ENCODE data around the gene TICAM1. TPM values are rescaled to one million over a fixed set of nuclear protein-coding genes. Genes with fewer than 3 reads are reported as not detected.

TICAM1 gene
- total RNA-seq, 1 experiment from 2014 or later = 0.61 TPM

GRCh38 chr19:4866595-4867424, 35.3 kb upstream of the TICAM1 start:
- ATAC-seq (peak; percentile 13; the same call in 1 of the 2 replicates), DNase-seq (ENCODE audit: low spot score) (peak; percentile 67)
- CTCF ChIA-PET = interaction anchor here (0.7 to 4.0 kb wide), 13 partner anchors 9 to 220 kb away, joined by 3 to 33 read pairs (median 5); partner anchors contain the start of genes FEM1A and KDM4B
- Mint-ChIP-seq H3K27me3 (ENCODE audit: low read depth) (no peaks in the 10 kb centered on the region), H3K27ac (peak overlapping the region; percentile 66), H3K36me3 (0 out of 2 replicates have a peak, but pooled peaks cover 2% of the 10 kb centered on the region), H3K4me3 (peak overlapping the region; percentile 80), H3K9me3 (no peaks in the 10 kb centered on the region), H3K4me1 (peaks cover 8% of the 10 kb centered on the region)
- POLR2A ChIA-PET = interaction anchor here (1.2 to 1.3 kb wide), 2 partner anchors 11 to 45 kb away, joined by 3 to 4 read pairs; no protein-coding TSS in a partner anchor
- TF ChIP-seq CREM (CRISPR knock-in tag; IDR thresholded peaks at IDR 0.05) = 0 out of 2 replicates have a peak, but pooled peaks have one; percentile 28
- TF ChIP-seq GRHL2 (CRISPR knock-in tag; IDR thresholded peaks at IDR 0.05; ENCODE audit: insufficient replicate concordance, severe bottlenecking) = no peak
- TF ChIP-seq ATF1 (CRISPR knock-in tag; IDR thresholded peaks at IDR 0.05) = no peak
- TF ChIP-seq OVOL2 (CRISPR knock-in tag; IDR thresholded peaks at IDR 0.05; ENCODE audit: borderline replicate concordance) = no peak
- no peak for TF ChIP-seq TEAD1 (CRISPR knock-in tag; IDR thresholded peaks at IDR 0.05)
- no peak for TF ChIP-seq ZNF232 (CRISPR knock-in tag; IDR thresholded peaks at IDR 0.05)
- TF ChIP-seq IRF1 (CRISPR knock-in tag; IDR thresholded peaks at IDR 0.05) = no peak
- no peak for TF ChIP-seq ZNF263 (CRISPR knock-in tag; IDR thresholded peaks at IDR 0.05; ENCODE audit: low read depth)
- TF ChIP-seq, protein P1, sequence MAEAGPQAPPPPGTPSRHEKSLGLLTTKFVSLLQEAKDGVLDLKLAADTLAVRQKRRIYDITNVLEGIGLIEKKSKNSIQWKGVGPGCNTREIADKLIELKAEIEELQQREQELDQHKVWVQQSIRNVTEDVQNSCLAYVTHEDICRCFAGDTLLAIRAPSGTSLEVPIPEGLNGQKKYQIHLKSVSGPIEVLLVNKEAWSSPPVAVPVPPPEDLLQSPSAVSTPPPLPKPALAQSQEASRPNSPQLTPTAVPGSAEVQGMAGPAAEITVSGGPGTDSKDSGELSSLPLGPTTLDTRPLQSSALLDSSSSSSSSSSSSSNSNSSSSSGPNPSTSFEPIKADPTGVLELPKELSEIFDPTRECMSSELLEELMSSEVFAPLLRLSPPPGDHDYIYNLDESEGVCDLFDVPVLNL (CRISPR knock-in tag; IDR thresholded peaks at IDR 0.05; ENCODE audit: borderline replicate concordance, low read depth) = no peak
- TF ChIP-seq HMGA2 (CRISPR knock-in tag; IDR thresholded peaks at IDR 0.05) = no peak
- TF ChIP-seq NR3C1 (CRISPR knock-in tag; conservative IDR thresholded peaks at IDR 0.05; ENCODE audit: low read depth) = no peak
- TF ChIP-seq SP1 (CRISPR knock-in tag; conservative IDR thresholded peaks at IDR 0.05) = 0 out of 2 replicates have a peak, but pooled peaks have one; percentile 35
- no peak for TF ChIP-seq ZNF396 (CRISPR knock-in tag; IDR thresholded peaks at IDR 0.05; ENCODE audit: borderline replicate concordance)
- TF ChIP-seq, protein P2, sequence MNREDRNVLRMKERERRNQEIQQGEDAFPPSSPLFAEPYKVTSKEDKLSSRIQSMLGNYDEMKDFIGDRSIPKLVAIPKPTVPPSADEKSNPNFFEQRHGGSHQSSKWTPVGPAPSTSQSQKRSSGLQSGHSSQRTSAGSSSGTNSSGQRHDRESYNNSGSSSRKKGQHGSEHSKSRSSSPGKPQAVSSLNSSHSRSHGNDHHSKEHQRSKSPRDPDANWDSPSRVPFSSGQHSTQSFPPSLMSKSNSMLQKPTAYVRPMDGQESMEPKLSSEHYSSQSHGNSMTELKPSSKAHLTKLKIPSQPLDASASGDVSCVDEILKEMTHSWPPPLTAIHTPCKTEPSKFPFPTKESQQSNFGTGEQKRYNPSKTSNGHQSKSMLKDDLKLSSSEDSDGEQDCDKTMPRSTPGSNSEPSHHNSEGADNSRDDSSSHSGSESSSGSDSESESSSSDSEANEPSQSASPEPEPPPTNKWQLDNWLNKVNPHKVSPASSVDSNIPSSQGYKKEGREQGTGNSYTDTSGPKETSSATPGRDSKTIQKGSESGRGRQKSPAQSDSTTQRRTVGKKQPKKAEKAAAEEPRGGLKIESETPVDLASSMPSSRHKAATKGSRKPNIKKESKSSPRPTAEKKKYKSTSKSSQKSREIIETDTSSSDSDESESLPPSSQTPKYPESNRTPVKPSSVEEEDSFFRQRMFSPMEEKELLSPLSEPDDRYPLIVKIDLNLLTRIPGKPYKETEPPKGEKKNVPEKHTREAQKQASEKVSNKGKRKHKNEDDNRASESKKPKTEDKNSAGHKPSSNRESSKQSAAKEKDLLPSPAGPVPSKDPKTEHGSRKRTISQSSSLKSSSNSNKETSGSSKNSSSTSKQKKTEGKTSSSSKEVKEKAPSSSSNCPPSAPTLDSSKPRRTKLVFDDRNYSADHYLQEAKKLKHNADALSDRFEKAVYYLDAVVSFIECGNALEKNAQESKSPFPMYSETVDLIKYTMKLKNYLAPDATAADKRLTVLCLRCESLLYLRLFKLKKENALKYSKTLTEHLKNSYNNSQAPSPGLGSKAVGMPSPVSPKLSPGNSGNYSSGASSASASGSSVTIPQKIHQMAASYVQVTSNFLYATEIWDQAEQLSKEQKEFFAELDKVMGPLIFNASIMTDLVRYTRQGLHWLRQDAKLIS (CRISPR knock-in tag; IDR thresholded peaks at IDR 0.05; ENCODE audit: borderline replicate concordance) = no peak
- 0 out of 2 replicates have a peak, but pooled peaks have one; percentile 15 for TF ChIP-seq MYBL2 (CRISPR knock-in tag; IDR thresholded peaks at IDR 0.05)
- TF ChIP-seq, protein P3, sequence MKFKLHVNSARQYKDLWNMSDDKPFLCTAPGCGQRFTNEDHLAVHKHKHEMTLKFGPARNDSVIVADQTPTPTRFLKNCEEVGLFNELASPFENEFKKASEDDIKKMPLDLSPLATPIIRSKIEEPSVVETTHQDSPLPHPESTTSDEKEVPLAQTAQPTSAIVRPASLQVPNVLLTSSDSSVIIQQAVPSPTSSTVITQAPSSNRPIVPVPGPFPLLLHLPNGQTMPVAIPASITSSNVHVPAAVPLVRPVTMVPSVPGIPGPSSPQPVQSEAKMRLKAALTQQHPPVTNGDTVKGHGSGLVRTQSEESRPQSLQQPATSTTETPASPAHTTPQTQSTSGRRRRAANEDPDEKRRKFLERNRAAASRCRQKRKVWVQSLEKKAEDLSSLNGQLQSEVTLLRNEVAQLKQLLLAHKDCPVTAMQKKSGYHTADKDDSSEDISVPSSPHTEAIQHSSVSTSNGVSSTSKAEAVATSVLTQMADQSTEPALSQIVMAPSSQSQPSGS (CRISPR knock-in tag; IDR thresholded peaks at IDR 0.05; ENCODE audit: borderline replicate concordance, low read depth) = no peak
- no peak for TF ChIP-seq FOXP1 (CRISPR knock-in tag; IDR thresholded peaks at IDR 0.05; ENCODE audit: borderline replicate concordance)
